ENCODE data around the gene NATD1.

- TF ChIP-seq CTCF (conservative IDR thresholded peaks at IDR 0.05; ENCODE audit: low read depth, low read length): no peak
- TF ChIP-seq EZH2 (IDR thresholded peaks at IDR 0.05; ENCODE audit: borderline replicate concordance, low read depth, low read length, poor library complexity, severe bottlenecking): no peak
These were observed 6.5 kb downstream of the NATD1 start for GRCh38 chr17:21246698-21247097.
